CD4-positive, alpha-beta T cell treated with Interleukin-4 for 4 hours (primary cell): ENCODE measurements around the gene KLHL15.
"Not testable (repeated sequence)": the region's sequence is repeated elsewhere in the genome, so short reads cannot be mapped to it uniquely, and the experiment has no call there.

Experiments used
- DNase-seq: peaks from one replicate; pipeline ENCODE4 v3.0.0-alpha.2; 2020

The KLHL15 gene

GRCh38 chrX:24017674-24018073 is 9.3 kb downstream of the KLHL15 start:
- no peak for DNase-seq

DNA sequence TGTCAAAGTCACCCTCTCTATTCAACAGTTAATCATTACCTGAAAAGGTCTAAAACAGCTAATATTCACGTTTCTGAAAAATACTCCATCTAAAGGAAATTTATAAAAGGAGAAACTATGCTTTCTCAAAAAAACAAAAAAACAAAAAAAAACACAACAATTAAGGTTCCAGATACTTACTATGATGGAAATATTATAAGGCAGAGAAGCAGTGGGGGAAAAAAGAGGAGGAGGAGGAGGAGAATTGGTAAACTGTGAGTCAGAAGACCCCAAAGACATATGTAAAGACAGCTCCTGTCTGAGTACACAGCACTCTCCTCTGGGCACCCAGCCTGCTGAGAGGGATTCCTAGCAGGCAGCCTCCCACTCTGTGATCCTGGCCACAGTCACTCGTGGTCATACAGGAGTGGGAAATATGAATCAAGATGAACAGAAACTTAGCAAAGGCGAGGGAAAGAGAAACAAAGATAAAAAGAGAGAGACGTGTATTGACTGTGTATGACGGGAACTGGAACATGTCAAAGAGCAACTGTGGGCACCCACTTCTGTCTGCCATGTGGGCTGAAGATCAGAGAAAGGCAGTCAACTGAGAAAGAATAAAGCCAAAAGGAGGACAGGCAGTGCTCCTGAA is 12.5 kb downstream of the KLHL15 start:
- DNase-seq = no peak

DNA sequence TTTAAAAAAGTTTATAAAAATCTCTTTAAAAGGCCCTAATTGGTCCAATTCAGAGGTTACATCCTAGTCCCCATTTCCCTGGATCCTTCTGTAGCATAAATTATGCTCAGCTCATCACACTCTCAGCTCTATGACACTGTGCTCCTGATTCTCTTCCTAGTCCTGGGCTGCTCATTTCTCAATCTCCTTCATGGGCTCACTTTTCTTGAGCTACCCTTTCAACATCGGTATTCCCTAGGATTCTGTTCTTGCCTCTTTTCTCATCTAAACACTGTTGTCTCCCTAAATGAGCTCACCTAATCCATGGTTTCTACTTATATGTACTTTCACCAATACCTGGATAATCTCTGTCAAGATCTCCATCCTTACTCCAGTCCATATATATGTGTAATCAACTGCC is 14.7 kb downstream of the KLHL15 start:
- DNase-seq = no peak

- no peak for DNase-seq
Measured at GRCh38 chrX:24005867-24006266, 21.1 kb downstream of the KLHL15 start.

DNA sequence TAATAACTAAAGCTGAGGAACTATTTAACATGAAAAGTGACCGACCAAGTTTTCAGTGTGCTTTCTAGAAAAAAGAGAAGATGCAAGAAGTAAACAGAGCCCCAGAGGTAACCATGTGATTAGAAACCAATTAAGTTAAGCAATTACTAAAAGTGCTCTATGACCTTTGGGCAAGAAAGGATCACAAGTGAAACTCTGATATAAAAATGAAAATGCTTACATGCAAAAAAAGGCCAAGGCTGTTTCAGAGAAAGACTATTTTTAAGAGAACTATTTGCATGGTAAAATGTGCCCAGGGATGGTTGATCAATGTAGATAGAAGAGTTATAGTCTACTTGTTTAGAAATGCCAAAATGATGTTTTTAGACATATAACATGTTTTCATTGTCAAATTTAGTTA is 22.0 kb downstream of the KLHL15 start:
- no peak for DNase-seq

DNA sequence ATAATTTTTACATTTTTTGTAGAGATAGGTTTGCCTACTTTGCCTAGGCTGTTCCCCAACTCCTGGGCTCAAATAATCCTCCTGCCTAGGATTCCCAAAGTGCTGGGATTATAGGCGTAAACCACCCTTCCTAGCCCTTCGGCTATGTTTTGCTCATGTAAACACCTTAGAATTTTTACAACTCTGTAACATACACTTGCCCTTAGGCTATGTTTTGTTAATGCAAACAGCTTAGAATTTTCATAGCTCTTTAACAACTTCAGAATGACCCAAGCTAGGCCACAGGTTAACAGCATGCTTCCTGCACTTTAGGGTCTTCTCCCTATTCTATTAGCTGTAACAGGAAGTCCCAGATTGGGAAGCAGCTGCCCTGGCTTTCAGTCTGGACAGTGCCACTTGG is 24.2 kb downstream of the KLHL15 start:
- no peak for DNase-seq

- DNase-seq = no peak
Measured at GRCh38 chrX:24002167-24002566, 24.8 kb downstream of the KLHL15 start.

DNA sequence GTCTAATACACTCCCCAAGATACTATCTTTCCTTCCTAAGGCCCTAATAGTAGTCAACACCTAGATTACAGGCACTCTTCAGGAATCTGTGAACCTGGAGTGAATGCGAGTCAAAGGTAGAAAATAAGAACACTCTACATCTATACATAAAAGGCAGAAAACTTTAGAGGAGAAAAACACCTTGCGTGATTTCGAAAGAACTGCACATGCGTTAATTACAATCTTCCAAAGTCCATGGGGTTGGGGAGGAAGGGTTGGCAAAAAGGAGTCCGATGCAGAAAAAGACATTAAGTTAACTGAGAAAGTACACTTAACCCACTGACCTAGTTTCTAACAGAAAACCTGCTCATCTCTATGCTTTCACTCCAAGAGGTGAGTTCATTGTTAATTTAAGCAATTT is 27.3 kb downstream of the KLHL15 start:
- DNase-seq = no peak

- no peak for DNase-seq
Measured at GRCh38 chrX:23993012-23993633, 33.9 kb downstream of the KLHL15 start.

- DNase-seq = no peak
Measured at GRCh38 chrX:23992431-23992830, 34.6 kb downstream of the KLHL15 start.

GRCh38 chrX:23990455-23990854 is 36.5 kb downstream of the KLHL15 start:
- DNase-seq = no peak

DNA sequence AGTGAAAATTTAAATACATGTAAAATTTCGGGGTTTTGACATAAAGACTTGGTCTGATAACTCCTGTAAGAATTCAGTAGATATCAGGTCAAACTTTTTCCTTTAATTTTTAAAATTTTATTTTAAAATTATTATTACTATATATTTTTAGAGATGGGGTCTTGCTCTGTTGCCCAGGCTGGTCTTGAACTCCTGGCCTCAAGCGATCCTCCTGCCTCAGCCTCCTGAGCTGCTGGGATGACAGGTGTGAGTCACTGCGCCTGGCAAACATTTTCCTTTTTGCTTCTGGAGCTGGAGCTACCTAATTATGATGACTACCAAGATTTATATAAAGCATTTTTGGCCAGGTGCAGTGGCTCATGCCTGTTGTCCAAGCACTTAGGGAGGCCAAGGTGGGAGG is 37.3 kb downstream of the KLHL15 start:
- no peak for DNase-seq

DNA sequence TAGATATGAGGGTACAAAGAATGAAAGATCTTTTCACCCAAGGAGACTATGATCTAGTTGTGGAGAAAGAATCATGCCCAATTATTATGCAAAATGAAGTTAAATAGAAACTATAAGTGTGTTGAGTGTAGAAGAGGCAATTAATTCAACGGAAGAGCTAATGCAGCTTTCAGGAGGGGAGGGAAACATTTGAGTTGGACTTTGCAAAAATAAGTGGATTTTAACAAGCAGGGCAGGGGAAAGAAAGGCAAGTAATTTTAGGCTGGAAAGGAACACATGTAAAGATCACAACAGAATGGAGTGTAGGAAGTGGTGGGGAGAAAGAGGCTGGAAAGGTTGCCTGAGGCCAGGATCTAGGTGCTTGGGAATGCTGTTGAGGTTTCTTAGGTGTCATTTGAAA is 44.1 kb downstream of the KLHL15 start:
- DNase-seq = no peak

DNA sequence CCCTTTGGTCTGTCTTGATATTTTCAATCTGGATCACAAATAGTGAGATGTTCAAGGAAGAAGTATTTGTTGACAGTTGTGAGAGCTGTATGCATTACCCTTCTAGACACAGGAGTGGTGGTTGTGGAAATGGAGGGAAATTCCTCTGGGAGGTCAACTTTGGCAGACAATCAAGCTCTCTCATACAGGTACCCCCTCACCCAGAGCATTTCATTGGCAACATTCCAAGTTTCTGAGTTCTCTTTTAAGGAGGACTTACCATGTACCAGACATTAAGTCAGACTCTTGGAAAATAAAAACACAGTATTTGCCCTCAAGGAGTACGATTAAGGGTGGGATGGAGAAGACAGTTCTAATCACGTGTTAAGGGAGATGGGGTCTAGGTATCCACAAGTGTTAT is 45.3 kb downstream of the KLHL15 start:
- DNase-seq = no peak

GRCh38 chrX:23981222-23981621 is 45.8 kb downstream of the KLHL15 start:
- DNase-seq = no peak

GRCh38 chrX:23980011-23980441 is 47.0 kb downstream of the KLHL15 start:
- no peak for DNase-seq

DNA sequence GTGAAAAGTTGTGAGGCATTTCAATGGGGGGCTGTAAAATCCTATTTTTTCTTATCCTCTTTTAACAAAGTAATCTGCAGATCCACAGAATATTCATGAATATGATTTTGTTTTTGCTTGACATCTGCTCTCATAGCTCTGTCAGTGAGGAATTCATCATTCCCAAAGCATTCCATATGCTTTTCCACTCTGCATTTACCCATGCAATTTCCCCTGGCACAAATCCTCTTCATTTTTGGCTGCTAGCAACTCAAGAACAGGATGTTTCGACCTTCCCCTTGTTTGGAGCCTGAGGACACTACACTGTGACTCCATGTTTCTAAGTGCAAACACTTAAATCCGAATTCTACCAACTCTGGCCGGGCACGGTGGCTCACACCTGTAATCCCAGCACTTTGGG is 48.5 kb downstream of the KLHL15 start:
- DNase-seq = no peak

- not testable (repeated sequence) for DNase-seq
Measured at GRCh38 chrX:23965630-23966029, 61.4 kb downstream of the KLHL15 start.

- DNase-seq = no peak
Measured at GRCh38 chrX:23964191-23964590, 62.8 kb downstream of the KLHL15 start.

DNA sequence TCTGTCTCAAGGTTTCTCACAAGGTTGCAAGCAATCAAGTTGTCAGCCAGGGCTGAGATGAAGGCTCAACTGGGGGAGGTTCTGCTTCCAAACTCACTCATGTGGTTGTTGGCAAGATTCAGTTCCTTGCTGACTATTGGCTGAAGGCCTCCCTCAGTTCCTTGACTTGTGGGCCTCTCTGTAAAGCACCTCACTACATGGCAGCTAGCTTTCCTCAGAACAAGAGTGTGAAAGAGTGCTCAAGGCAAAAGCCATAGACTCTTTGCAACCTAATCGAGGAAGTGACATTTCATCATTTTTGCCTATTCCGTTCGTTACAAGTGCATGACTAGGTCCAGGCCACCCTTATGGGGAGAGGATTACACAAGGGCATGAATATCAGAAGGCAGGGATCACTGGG is 67.2 kb downstream of the KLHL15 start:
- peak; percentile 0 for DNase-seq

DNA sequence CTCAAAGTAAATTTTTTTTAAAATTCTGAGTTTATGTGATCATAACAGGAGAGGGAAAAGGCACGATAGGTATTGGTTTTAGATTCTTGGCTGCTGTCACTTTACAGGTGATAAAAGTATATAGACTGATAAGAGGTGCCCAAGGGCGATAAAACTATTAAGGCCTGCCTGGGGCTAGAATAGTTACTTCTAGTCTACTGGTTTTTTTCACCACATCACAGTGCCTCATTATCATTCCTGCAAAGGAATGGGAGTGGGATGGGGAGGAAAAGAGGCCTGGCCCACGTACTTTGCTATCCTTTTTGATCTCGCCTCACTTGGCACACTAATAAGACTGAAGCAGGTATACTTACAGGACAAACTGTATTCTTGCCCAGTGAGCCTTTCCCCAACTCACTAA is 72.6 kb downstream of the KLHL15 start:
- DNase-seq = no peak

GRCh38 chrX:23953908-23954269 is 73.1 kb downstream of the KLHL15 start:
- peak; percentile 1 for DNase-seq

GRCh38 chrX:23952984-23953907 is 73.7 kb downstream of the KLHL15 start:
- DNase-seq = peak; percentile 60

- no peak for DNase-seq
Measured at GRCh38 chrX:23952391-23952790, 74.6 kb downstream of the KLHL15 start.
